SW 1271 (cell line): ENCODE data around the gene CCDC190.
"Not testable (repeated sequence)": the region's sequence is repeated elsewhere in the genome, so short reads cannot be mapped to it uniquely, and the experiment has no call there.

ENCODE experiments used
- DNase-seq, 2 experiments: peaks; one replicate each; lab custom pipeline; 2025; lab: John Stamatoyannopoulos, UW

Gene CCDC190

GRCh38 chr1:162861101-162861500 lies at the start of gene CCDC190:
CCDC190 (minus strand) TSS chr1:162861175; CDS start chr1:162859646, 1,529 bp downstream.
- no peak for DNase-seq

- no peak for DNase-seq
Observed at GRCh38 chr1:162910161-162910560, 49.2 kb upstream of the CCDC190 start.

- no peak for DNase-seq
Observed at GRCh38 chr1:162908780-162909179, 47.8 kb upstream of the CCDC190 start.

- no peak for DNase-seq
Observed at GRCh38 chr1:162908236-162908635, 47.3 kb upstream of the CCDC190 start.

- DNase-seq, result no peak
Observed at GRCh38 chr1:162906485-162906884, 45.5 kb upstream of the CCDC190 start.

- DNase-seq, result no peak
Observed at GRCh38 chr1:162905174-162906158, 44.5 kb upstream of the CCDC190 start.

GRCh38 chr1:162904579-162904978 lies 43.6 kb upstream of the CCDC190 start:
- no peak for DNase-seq

- no peak for DNase-seq
Observed at GRCh38 chr1:162904023-162904422, 43.0 kb upstream of the CCDC190 start.

- DNase-seq, result no peak
Observed at GRCh38 chr1:162903246-162903645, 42.3 kb upstream of the CCDC190 start.

GRCh38 chr1:162902416-162902815 lies 41.4 kb upstream of the CCDC190 start:
- no peak for DNase-seq

GRCh38 chr1:162901243-162901642 lies 40.3 kb upstream of the CCDC190 start:
- no peak for DNase-seq

GRCh38 chr1:162899422-162900146 lies 38.6 kb upstream of the CCDC190 start:
- no peak for DNase-seq

- no peak for DNase-seq
Observed at GRCh38 chr1:162893612-162893908, 32.6 kb upstream of the CCDC190 start.

GRCh38 chr1:162892906-162893611 lies 32.1 kb upstream of the CCDC190 start:
- no peak for DNase-seq

GRCh38 chr1:162889989-162890388 lies 29.0 kb upstream of the CCDC190 start:
- DNase-seq, result no peak

GRCh38 chr1:162886705-162887104 lies 25.7 kb upstream of the CCDC190 start:
- no peak for DNase-seq

GRCh38 chr1:162885265-162885664 lies 24.3 kb upstream of the CCDC190 start:
- no peak for DNase-seq

- no peak for DNase-seq
Observed at GRCh38 chr1:162884831-162885230, 23.9 kb upstream of the CCDC190 start.

- DNase-seq, result no peak
Observed at GRCh38 chr1:162882248-162882674, 21.3 kb upstream of the CCDC190 start.

- no peak for DNase-seq
Observed at GRCh38 chr1:162881590-162881989, 20.6 kb upstream of the CCDC190 start.

- DNase-seq, result not testable (repeated sequence)
Observed at GRCh38 chr1:162880617-162881016, 19.6 kb upstream of the CCDC190 start.

GRCh38 chr1:162878000-162878596 lies 17.1 kb upstream of the CCDC190 start:
- peak in 1 of 2 experiments; percentile 6 for DNase-seq
